Fibroblast of lung (primary cell): ENCODE measurements around the gene RPS6KA2. TPM values are rescaled to one million over a fixed set of nuclear protein-coding genes. Genes with fewer than 3 reads are reported as not detected.
A peak's percentile ranks its signal among the peaks of the same experiment; 100 is the strongest.
"Not testable (repeated sequence)": the region's sequence is repeated elsewhere in the genome, so short reads cannot be mapped to it uniquely, and the experiment has no call there.

ENCODE experiments used
- DNase-seq, 2 donors: peaks; one replicate each; pipeline versions ENCODE4 v3.0.0 to v3.0.0-alpha.2; 2010; ENCODE audit warnings: low read depth in 2 of 2
- H2AFZ ChIP-seq: 2 replicates; pipeline ENCODE4 v1.5.1; 2012; ENCODE audit warnings: low read length, control low read depth, inconsistent platforms
- H3K27ac ChIP-seq: 2 replicates; pipeline ENCODE4 v1.5.1; 2011; ENCODE audit warnings: low read length, control low read depth; ENCODE audit not compliant: insufficient read depth
- H3K27me3 ChIP-seq: 2 replicates; pipeline ENCODE4 v1.5.1; 2011; ENCODE audit warnings: mild to moderate bottlenecking, low read length; ENCODE audit not compliant: control insufficient read depth, insufficient read depth
- H3K36me3 ChIP-seq: 2 replicates; pipeline ENCODE4 v1.5.1; 2011; ENCODE audit warnings: low read length; ENCODE audit not compliant: control insufficient read depth, insufficient read depth
- H3K4me1 ChIP-seq: 2 replicates; pipeline ENCODE4 v1.5.1; 2011; ENCODE audit warnings: low read length; ENCODE audit not compliant: control insufficient read depth, insufficient read depth; ENCODE audit errors: extremely low read depth
- H3K4me2 ChIP-seq: 2 replicates; pipeline ENCODE4 v1.5.1; 2011; ENCODE audit warnings: low read length, control low read depth; ENCODE audit not compliant: insufficient read depth; ENCODE audit errors: extremely low read depth
- H3K4me3 ChIP-seq, 4 experiments: fragments of 200-600 bp in 1 of 4; sonication (generic) in 1 of 4; replicated peaks in 1 of 4; 2 replicates each; pipeline ENCODE4 v1.5.1; 2011 to 2016; ENCODE audit warnings: low read length in 4 of 4, low read depth in 3 of 4, mild to moderate bottlenecking in 3 of 4, control low read depth in 2 of 4, inconsistent platforms in 1 of 4, mixed read lengths in 1 of 4; ENCODE audit not compliant: insufficient read depth in 1 of 4; ENCODE audit errors: control extremely low read depth in 1 of 4
- H3K79me2 ChIP-seq: 2 replicates; pipeline ENCODE4 v1.5.1; 2012; ENCODE audit warnings: mild to moderate bottlenecking, low read length, inconsistent platforms; ENCODE audit not compliant: control insufficient read depth, insufficient read depth
- H3K9ac ChIP-seq: 2 replicates; pipeline ENCODE4 v1.5.1; 2011; ENCODE audit warnings: mild to moderate bottlenecking, low read length, control low read depth; ENCODE audit not compliant: insufficient read depth
- H3K9me3 ChIP-seq: 2 replicates; pipeline ENCODE4 v1.5.1; 2012; ENCODE audit warnings: low read depth, low read length; ENCODE audit not compliant: control insufficient read depth, insufficient read depth
- H4K20me1 ChIP-seq: 2 replicates; pipeline ENCODE4 v1.5.1; 2011; ENCODE audit warnings: low read length; ENCODE audit not compliant: control insufficient read depth, insufficient read depth; ENCODE audit errors: extremely low read depth
- CTCF ChIP-seq, 2 donors: IDR thresholded peaks in 1 of 2; conservative IDR thresholded peaks in 1 of 2; 1 replicate in 1 of 2; 2 replicates in 1 of 2; pipeline ENCODE4 v1.5.1; 2011 to 2012; ENCODE audit warnings: low read length in 2 of 2, control low read depth in 1 of 2, inconsistent platforms in 1 of 2, low read depth in 1 of 2, mild to moderate bottlenecking in 1 of 2
- EZH2 ChIP-seq: IDR thresholded peaks from 2 replicates; pipeline ENCODE4 v1.5.1; 2012; ENCODE audit warnings: low read length, control low read depth, mild to moderate bottlenecking; ENCODE audit errors: missing control alignments
- polyA plus RNA-seq, 2 donors: library from polyadenylated mRNA; depleted of rRNA in 1 of 2; stranded (reverse) in 1 of 2; unstranded in 1 of 2; fragments of >200 nt; gene quantifications; 2 replicates each; pipeline ENCODE4 v1.2.1, GENCODE V29; 2011 to 2012; ENCODE audit warnings: missing spikeins in 1 of 2
- total RNA-seq: library from RNA; depleted of rRNA; stranded (reverse); fragments of >200 nt; gene quantifications from 2 replicates; pipeline ENCODE4 v1.2.1, GENCODE V29; 2014

Gene RPS6KA2
- total and polyA plus RNA-seq, 2 donors (not counting 1 experiment from before 2014, with no cell fraction given), result 66.8 to 116 TPM

GRCh38 chr6:166584155-166584554, 42.9 kb downstream of the RPS6KA2 start:
- H3K79me2 ChIP-seq, result peaks cover 2% of the 10 kb centered on the region
- DNase-seq, result no peak
- H3K4me1 ChIP-seq, result peaks cover 2% of the 10 kb centered on the region
- no peak overlapping the region for H3K4me2 ChIP-seq
- H4K20me1 ChIP-seq, result no peaks in the 10 kb centered on the region
- no peaks in the 10 kb centered on the region for H3K36me3 ChIP-seq
- no peak overlapping the region for H2AFZ ChIP-seq
- H3K4me3 ChIP-seq, result no peak overlapping the region
- no peaks in the 10 kb centered on the region for H3K9me3 ChIP-seq
- H3K27ac ChIP-seq, result no peak overlapping the region
- no peaks in the 10 kb centered on the region for H3K27me3 ChIP-seq
- TF ChIP-seq EZH2, result no peak
- no peak for TF ChIP-seq CTCF (conservative IDR thresholded peaks at IDR 0.05 in 1 of 2, IDR thresholded peaks at IDR 0.05 in 1 of 2; ENCODE audit: low read depth in 1 of 2, low read length in 2 of 2)
- no peak overlapping the region for H3K9ac ChIP-seq

GRCh38 chr6:166583230-166583965, 43.7 kb downstream of the RPS6KA2 start:
- no peaks in the 10 kb centered on the region for H3K36me3 ChIP-seq
- no peaks in the 10 kb centered on the region for H3K27me3 ChIP-seq
- H3K9me3 ChIP-seq, result no peaks in the 10 kb centered on the region
- H2AFZ ChIP-seq, result no peak overlapping the region
- H3K4me3 ChIP-seq, result no peak overlapping the region
- DNase-seq, result no peak
- H3K4me1 ChIP-seq, result no peaks in the 10 kb centered on the region
- TF ChIP-seq CTCF (conservative IDR thresholded peaks at IDR 0.05 in 1 of 2, IDR thresholded peaks at IDR 0.05 in 1 of 2; ENCODE audit: low read depth in 1 of 2, low read length in 2 of 2) (no peak), EZH2 (no peak)
- H3K79me2 ChIP-seq, result no peaks in the 10 kb centered on the region
- no peak overlapping the region for H3K4me2 ChIP-seq
- no peak overlapping the region for H3K9ac ChIP-seq
- H4K20me1 ChIP-seq, result no peaks in the 10 kb centered on the region
- no peak overlapping the region for H3K27ac ChIP-seq

- H3K79me2 ChIP-seq, result no peaks in the 10 kb centered on the region
Measured at GRCh38 chr6:166582258-166582657, 44.8 kb downstream of the RPS6KA2 start.

GRCh38 chr6:166581801-166582200, 45.2 kb downstream of the RPS6KA2 start:
- H3K79me2 ChIP-seq, H3K9ac ChIP-seq, H3K4me3 ChIP-seq, H3K4me2 ChIP-seq, H3K4me1 ChIP-seq, H4K20me1 ChIP-seq, H3K27me3 ChIP-seq, DNase-seq, H2AFZ ChIP-seq, H3K9me3 ChIP-seq, H3K36me3 ChIP-seq: not testable (repeated sequence)
- peak overlapping the region; percentile 15 for H3K27ac ChIP-seq

More at GRCh38 chr6:166582258-166582657, 44.8 kb downstream of the RPS6KA2 start:
- TF ChIP-seq EZH2 (no peak), CTCF (conservative IDR thresholded peaks at IDR 0.05 in 1 of 2, IDR thresholded peaks at IDR 0.05 in 1 of 2; ENCODE audit: low read depth in 1 of 2, low read length in 2 of 2) (no peak)
- Histone ChIP-seq H3K9me3 (no peaks in the 10 kb centered on the region), H3K27me3 (no peaks in the 10 kb centered on the region), H3K4me1 (no peaks in the 10 kb centered on the region), H3K36me3 (no peaks in the 10 kb centered on the region), H3K27ac (peak overlapping the region; percentile 15), H3K4me2 (no peak overlapping the region), H3K4me3 (no peak overlapping the region), H4K20me1 (no peaks in the 10 kb centered on the region), H3K9ac (no peak overlapping the region), H2AFZ (no peak overlapping the region)
- DNase-seq, result peak; percentile 43 to 66
